OCI-LY3 (cell line): Measurements from ENCODE around the gene IWS1.
"Not testable (repeated sequence)": the region's sequence is repeated elsewhere in the genome, so short reads cannot be mapped to it uniquely, and the experiment has no call there.

Source experiments
- H2AFZ ChIP-seq: fragments of 200-600, 300-600 bp; shearing (Covaris generic); 2 replicates; pipeline ENCODE4 v1.6.0; 2014; ENCODE audit warnings: antibody characterized with exemption, low read depth, low read length
- H3K27ac ChIP-seq: fragments of 200-600, 300-600 bp; sonication (generic); 2 replicates; pipeline ENCODE4 v1.5.1; 2014; ENCODE audit warnings: mild to moderate bottlenecking, low read length, moderate library complexity, mixed read lengths
- H3K27me3 ChIP-seq: fragments of 200-600, 300-600 bp; sonication (generic); 2 replicates; pipeline ENCODE4 v1.6.1; 2014; ENCODE audit warnings: low read depth, low read length, mixed read lengths
- H3K36me3 ChIP-seq: fragments of 200-600, 300-600 bp; sonication (generic); replicated peaks from 2 replicates; pipeline ENCODE3; 2014; ENCODE audit warnings: low read depth, low read length, mixed read lengths
- H3K4me1 ChIP-seq: fragments of 300-600, 200-600 bp; sonication (generic); 2 replicates; pipeline ENCODE4 v1.6.1; 2014; ENCODE audit warnings: low read length, mixed read lengths
- H3K4me2 ChIP-seq: fragments of 200-600, 300-600 bp; sonication (generic); 2 replicates; pipeline ENCODE4 v1.6.1; 2014; ENCODE audit warnings: low read length, mixed read lengths
- H3K4me3 ChIP-seq: fragments of 300-600, 200-600 bp; sonication (generic); 2 replicates; pipeline ENCODE4 v1.5.1; 2014; ENCODE audit warnings: antibody characterized with exemption, mild to moderate bottlenecking, low read length, moderate library complexity
- H3K79me2 ChIP-seq: fragments of 300-600, 200-600 bp; shearing (Covaris generic); 2 replicates; pipeline ENCODE4 v1.6.1; 2014; ENCODE audit warnings: mild to moderate bottlenecking, low read length, mixed read lengths
- H3K9ac ChIP-seq: fragments of 300-600, 200-600 bp; shearing (Covaris generic); 2 replicates; pipeline ENCODE4 v1.6.0; 2014; ENCODE audit warnings: mild to moderate bottlenecking, low read length, moderate library complexity
- H3K9me3 ChIP-seq: fragments of 200-600, 300-600 bp; shearing (Covaris generic); 2 replicates; pipeline ENCODE4 v1.6.1; 2014; ENCODE audit warnings: low read length, mixed read lengths; ENCODE audit not compliant: insufficient read depth
- H4K20me1 ChIP-seq: fragments of 200-600, 300-600 bp; sonication (generic); 2 replicates; pipeline ENCODE4 v1.6.1; 2016; ENCODE audit warnings: low read length, mixed read lengths; ENCODE audit not compliant: insufficient read depth
- CTCF ChIP-seq: fragments of 200-600, 300-600 bp; sonication (generic); IDR thresholded peaks from 2 replicates; pipeline ENCODE4 v1.5.1; 2014; ENCODE audit warnings: antibody characterized with exemption, low read length, low read depth
- EZH2phosphoT487 ChIP-seq: fragments of 200-600 bp; shearing (Covaris generic); IDR thresholded peaks from 2 replicates; pipeline ENCODE4 v1.6.1; 2018; ENCODE audit warnings: antibody characterized with exemption, mixed run types, low read depth

Gene IWS1

GRCh38 chr2:127573771-127574170 is 47.5 kb upstream of the IWS1 start:
- Histone ChIP-seq H3K4me2 (no peak overlapping the region), H3K27ac (no peak overlapping the region), H4K20me1 (no peaks in the 10 kb centered on the region), H2AFZ (no peak overlapping the region), H3K27me3 (peaks cover 26% of the 10 kb centered on the region; the same call in 1 of the 2 replicates), H3K9ac (no peak overlapping the region), H3K36me3 (no peaks in the 10 kb centered on the region), H3K9me3 (no peaks in the 10 kb centered on the region), H3K79me2 (no peaks in the 10 kb centered on the region), H3K4me3 (no peak overlapping the region), H3K4me1 (no peaks in the 10 kb centered on the region)
- TF ChIP-seq CTCF (no peak), EZH2phosphoT487 (no peak)

- Histone ChIP-seq H3K9ac (no peak overlapping the region), H3K36me3 (no peaks in the 10 kb centered on the region), H3K4me3 (no peak overlapping the region), H2AFZ (no peak overlapping the region), H3K4me1 (no peaks in the 10 kb centered on the region), H3K27ac (no peak overlapping the region), H3K27me3 (peaks cover 26% of the 10 kb centered on the region; the same call in 1 of the 2 replicates), H3K79me2 (no peaks in the 10 kb centered on the region), H3K4me2 (no peak overlapping the region), H3K9me3 (no peaks in the 10 kb centered on the region), H4K20me1 (no peaks in the 10 kb centered on the region)
- TF ChIP-seq CTCF (no peak), EZH2phosphoT487 (no peak)
These were observed 47.0 kb upstream of the IWS1 start for GRCh38 chr2:127573298-127573697.

GRCh38 chr2:127572841-127573240 is 46.6 kb upstream of the IWS1 start:
- H2AFZ ChIP-seq: no peak overlapping the region
- no peak overlapping the region for H3K9ac ChIP-seq
- no peak overlapping the region for H3K4me2 ChIP-seq
- no peaks in the 10 kb centered on the region for H4K20me1 ChIP-seq
- no peak overlapping the region for H3K27ac ChIP-seq
- TF ChIP-seq CTCF (no peak), EZH2phosphoT487 (no peak)
- H3K36me3 ChIP-seq: no peaks in the 10 kb centered on the region
- H3K9me3 ChIP-seq: no peaks in the 10 kb centered on the region
- peaks cover 26% of the 10 kb centered on the region; the same call in 1 of the 2 replicates for H3K27me3 ChIP-seq
- no peaks in the 10 kb centered on the region for H3K4me1 ChIP-seq
- no peaks in the 10 kb centered on the region for H3K79me2 ChIP-seq
- no peak overlapping the region for H3K4me3 ChIP-seq

GRCh38 chr2:127572352-127572751 is 46.1 kb upstream of the IWS1 start:
- H4K20me1 ChIP-seq, H3K4me1 ChIP-seq, H3K79me2 ChIP-seq, H3K9me3 ChIP-seq, H3K27ac ChIP-seq, H3K4me2 ChIP-seq, H2AFZ ChIP-seq, H3K36me3 ChIP-seq, H3K9ac ChIP-seq, H3K4me3 ChIP-seq: not testable (repeated sequence)
- H3K27me3 ChIP-seq: peaks cover 26% of the 10 kb centered on the region; the same call in 1 of the 2 replicates
